ENCODE data around the gene VTI1A. TPM values are rescaled to one million over a fixed set of nuclear protein-coding genes. Genes with fewer than 3 reads are reported as not detected.
A peak's percentile ranks its signal among the peaks of the same experiment; 100 is the strongest.

The VTI1A gene
- total and polyA plus RNA-seq, 2 of the 13 experiments (the other 11 are each of a cell fraction or from before 2014, with no cell fraction given), result 11.7 to 32.7 TPM

DNA sequence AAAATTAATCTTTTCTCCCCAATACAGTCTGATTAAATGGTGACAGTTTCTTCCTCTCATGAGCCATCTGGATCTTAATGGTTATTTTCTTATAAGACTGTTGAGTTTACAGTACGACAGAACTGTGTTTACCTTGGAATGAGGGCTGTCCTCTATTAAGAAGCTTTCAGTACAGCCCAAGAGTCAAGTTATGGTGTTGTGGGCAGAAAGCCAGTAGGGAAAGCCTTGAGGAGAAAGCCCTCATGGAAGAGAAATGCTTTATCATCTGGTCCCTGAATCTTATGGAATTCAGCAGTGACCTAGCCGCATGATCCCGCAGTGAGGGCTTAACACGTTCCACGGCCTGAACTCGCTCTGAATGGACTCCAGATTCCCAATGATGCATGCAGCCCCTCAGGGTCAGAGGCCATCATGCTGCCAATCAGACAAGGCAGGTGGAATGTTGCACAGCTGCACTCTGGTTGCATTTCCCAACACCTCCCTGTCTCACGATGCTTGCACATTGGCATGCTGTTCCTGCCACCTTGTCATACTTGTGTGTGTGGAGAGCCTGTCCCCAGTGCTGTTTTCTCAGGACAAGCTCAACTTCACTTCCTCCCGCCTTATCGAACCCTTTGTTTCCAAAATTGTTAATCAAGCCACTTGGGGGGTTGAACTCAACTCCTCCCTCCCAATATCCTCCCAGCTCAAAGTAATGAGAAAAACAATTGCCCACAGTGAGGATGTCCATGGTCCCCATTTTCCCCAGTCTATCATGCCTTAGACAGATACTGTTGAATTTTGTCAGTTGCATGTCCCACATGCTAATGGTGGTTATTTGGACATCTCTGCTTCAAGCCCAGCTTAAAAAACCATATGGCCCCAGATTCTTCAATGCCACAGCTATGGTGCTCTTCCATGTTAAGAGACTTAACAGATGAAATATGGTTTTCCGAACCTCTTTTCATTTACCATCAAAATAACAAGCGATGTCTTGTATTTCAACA is 291.9 kb downstream of the VTI1A start (continued):
- no peak for TF ChIP-seq KAT2B (IDR thresholded peaks at IDR 0.05; ENCODE audit: borderline replicate concordance, low read depth, low read length)
- 0 out of 2 replicates have a peak, but pooled peaks have one; percentile 33 for TF ChIP-seq ZNF839 (CRISPR knock-in tag; IDR thresholded peaks at IDR 0.05; ENCODE audit: borderline replicate concordance)
- no peak for TF ChIP-seq ESRRA (CRISPR knock-in tag; IDR thresholded peaks at IDR 0.05; ENCODE audit: low read depth)
- TF ChIP-seq, protein P1, sequence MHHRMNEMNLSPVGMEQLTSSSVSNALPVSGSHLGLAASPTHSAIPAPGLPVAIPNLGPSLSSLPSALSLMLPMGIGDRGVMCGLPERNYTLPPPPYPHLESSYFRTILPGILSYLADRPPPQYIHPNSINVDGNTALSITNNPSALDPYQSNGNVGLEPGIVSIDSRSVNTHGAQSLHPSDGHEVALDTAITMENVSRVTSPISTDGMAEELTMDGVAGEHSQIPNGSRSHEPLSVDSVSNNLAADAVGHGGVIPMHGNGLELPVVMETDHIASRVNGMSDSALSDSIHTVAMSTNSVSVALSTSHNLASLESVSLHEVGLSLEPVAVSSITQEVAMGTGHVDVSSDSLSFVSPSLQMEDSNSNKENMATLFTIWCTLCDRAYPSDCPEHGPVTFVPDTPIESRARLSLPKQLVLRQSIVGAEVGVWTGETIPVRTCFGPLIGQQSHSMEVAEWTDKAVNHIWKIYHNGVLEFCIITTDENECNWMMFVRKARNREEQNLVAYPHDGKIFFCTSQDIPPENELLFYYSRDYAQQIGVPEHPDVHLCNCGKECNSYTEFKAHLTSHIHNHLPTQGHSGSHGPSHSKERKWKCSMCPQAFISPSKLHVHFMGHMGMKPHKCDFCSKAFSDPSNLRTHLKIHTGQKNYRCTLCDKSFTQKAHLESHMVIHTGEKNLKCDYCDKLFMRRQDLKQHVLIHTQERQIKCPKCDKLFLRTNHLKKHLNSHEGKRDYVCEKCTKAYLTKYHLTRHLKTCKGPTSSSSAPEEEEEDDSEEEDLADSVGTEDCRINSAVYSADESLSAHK (CRISPR knock-in tag; IDR thresholded peaks at IDR 0.05; ENCODE audit: borderline replicate concordance), result no peak
- TF ChIP-seq ZNF607 (CRISPR knock-in tag; IDR thresholded peaks at IDR 0.05; ENCODE audit: borderline replicate concordance), result peak; percentile 51; the same call in 1 of the 2 replicates
- TF ChIP-seq, protein P2, sequence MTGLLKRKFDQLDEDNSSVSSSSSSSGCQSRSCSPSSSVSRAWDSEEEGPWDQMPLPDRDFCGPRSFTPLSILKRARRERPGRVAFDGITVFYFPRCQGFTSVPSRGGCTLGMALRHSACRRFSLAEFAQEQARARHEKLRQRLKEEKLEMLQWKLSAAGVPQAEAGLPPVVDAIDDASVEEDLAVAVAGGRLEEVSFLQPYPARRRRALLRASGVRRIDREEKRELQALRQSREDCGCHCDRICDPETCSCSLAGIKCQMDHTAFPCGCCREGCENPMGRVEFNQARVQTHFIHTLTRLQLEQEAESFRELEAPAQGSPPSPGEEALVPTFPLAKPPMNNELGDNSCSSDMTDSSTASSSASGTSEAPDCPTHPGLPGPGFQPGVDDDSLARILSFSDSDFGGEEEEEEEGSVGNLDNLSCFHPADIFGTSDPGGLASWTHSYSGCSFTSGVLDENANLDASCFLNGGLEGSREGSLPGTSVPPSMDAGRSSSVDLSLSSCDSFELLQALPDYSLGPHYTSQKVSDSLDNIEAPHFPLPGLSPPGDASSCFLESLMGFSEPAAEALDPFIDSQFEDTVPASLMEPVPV (CRISPR knock-in tag; IDR thresholded peaks at IDR 0.05), result no peak
- peak; percentile 56 for TF ChIP-seq NR2F6 (IDR thresholded peaks at IDR 0.05)
- 0 out of 2 replicates have a peak, but pooled peaks have one; percentile 32 for TF ChIP-seq NR2F6 (CRISPR knock-in tag; IDR thresholded peaks at IDR 0.05)
- TF ChIP-seq ZNF225 (CRISPR knock-in tag; IDR thresholded peaks at IDR 0.05), result 0 out of 2 replicates have a peak, but pooled peaks have one; percentile 53
- no peak for TF ChIP-seq KMT2A (CRISPR knock-in tag; IDR thresholded peaks at IDR 0.05)
- TF ChIP-seq, protein P3, sequence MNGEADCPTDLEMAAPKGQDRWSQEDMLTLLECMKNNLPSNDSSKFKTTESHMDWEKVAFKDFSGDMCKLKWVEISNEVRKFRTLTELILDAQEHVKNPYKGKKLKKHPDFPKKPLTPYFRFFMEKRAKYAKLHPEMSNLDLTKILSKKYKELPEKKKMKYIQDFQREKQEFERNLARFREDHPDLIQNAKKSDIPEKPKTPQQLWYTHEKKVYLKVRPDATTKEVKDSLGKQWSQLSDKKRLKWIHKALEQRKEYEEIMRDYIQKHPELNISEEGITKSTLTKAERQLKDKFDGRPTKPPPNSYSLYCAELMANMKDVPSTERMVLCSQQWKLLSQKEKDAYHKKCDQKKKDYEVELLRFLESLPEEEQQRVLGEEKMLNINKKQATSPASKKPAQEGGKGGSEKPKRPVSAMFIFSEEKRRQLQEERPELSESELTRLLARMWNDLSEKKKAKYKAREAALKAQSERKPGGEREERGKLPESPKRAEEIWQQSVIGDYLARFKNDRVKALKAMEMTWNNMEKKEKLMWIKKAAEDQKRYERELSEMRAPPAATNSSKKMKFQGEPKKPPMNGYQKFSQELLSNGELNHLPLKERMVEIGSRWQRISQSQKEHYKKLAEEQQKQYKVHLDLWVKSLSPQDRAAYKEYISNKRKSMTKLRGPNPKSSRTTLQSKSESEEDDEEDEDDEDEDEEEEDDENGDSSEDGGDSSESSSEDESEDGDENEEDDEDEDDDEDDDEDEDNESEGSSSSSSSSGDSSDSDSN (CRISPR knock-in tag; IDR thresholded peaks at IDR 0.05), result peak; percentile 23; the same call in 1 of the 2 replicates
- 0 out of 2 replicates have a peak, but pooled peaks have one; percentile 4 for TF ChIP-seq HCFC1 (IDR thresholded peaks at IDR 0.05; ENCODE audit: low read depth, low read length)
- TF ChIP-seq ZNF556 (CRISPR knock-in tag; IDR thresholded peaks at IDR 0.05; ENCODE audit: borderline replicate concordance), result peak; percentile 64; the same call in 1 of the 2 replicates
- peak; percentile 22; the same call in 1 of the 2 replicates for TF ChIP-seq ZNF292 (CRISPR knock-in tag; IDR thresholded peaks at IDR 0.05; ENCODE audit: borderline replicate concordance, low read depth)
- no peak for TF ChIP-seq ZNF749 (CRISPR knock-in tag; IDR thresholded peaks at IDR 0.05; ENCODE audit: borderline replicate concordance)
- no peak for TF ChIP-seq ZNF331 (CRISPR knock-in tag; IDR thresholded peaks at IDR 0.05)
- TF ChIP-seq CEBPB (IDR thresholded peaks at IDR 0.05; ENCODE audit: borderline replicate concordance, low read depth, low read length), result peak; percentile 72; the same call in 1 of the 2 replicates
- no peak for TF ChIP-seq ZMAT3 (CRISPR knock-in tag; conservative IDR thresholded peaks at IDR 0.05)
- no peak for TF ChIP-seq NBN (conservative IDR thresholded peaks at IDR 0.05)
- 0 out of 2 replicates have a peak, but pooled peaks have one; percentile 10 for TF ChIP-seq KDM1A (CRISPR knock-in tag; IDR thresholded peaks at IDR 0.05)
- no peak; the same call in 1 of the 2 replicates for TF ChIP-seq FOSL2 (CRISPR knock-in tag; IDR thresholded peaks at IDR 0.05)
- TF ChIP-seq ZNF383 (CRISPR knock-in tag; IDR thresholded peaks at IDR 0.05; ENCODE audit: borderline replicate concordance), result peak; percentile 37; the same call in 1 of the 2 replicates
- no peak for TF ChIP-seq YY1 (IDR thresholded peaks at IDR 0.05; ENCODE audit: insufficient read depth, insufficient replicate concordance, low read depth, low read length)

Data from HepG2 (cell line).